Activated B cell treated with CpG ODN at 0.5 μM for 24 hours (primary cell): ENCODE data around the gene SRPK2. TPM values are rescaled to one million over a fixed set of nuclear protein-coding genes. Genes with fewer than 3 reads are reported as not detected.

Source experiments
- ATAC-seq: fragments of 200-7000 bp; cut with Tn5 transposase; one replicate; pipeline ENCODE4 v1.10.0; 2021; ENCODE audit warnings: low read depth, mild to moderate bottlenecking, moderate library complexity
- CTCF ChIA-PET: fragments of 350-600 bp; sonication (Branson Sonifier 250); formaldehyde crosslinking; loops from one replicate; lab custom pipeline; 2021; ENCODE audit warnings: antibody characterized with exemption; lab: Charles Lee
- POLR2A ChIA-PET: fragments of 350-600 bp; sonication (Branson Sonifier 250); formaldehyde crosslinking; loops from one replicate; lab custom pipeline; 2021; ENCODE audit warnings: antibody characterized with exemption; lab: Charles Lee
- DNase-seq: peaks from one replicate; pipeline ENCODE4 v3.0.0; 2022
- H3K27ac Mint-ChIP-seq: one replicate; pipeline ENCODE4 v1.8.0; 2020; ENCODE audit warnings: mixed read lengths
- H3K27me3 Mint-ChIP-seq: one replicate; pipeline ENCODE4 v1.8.0; 2021; ENCODE audit warnings: mixed read lengths
- H3K36me3 Mint-ChIP-seq: one replicate; pipeline ENCODE4 v1.8.0; 2021; ENCODE audit warnings: low read depth, mixed read lengths
- H3K4me1 Mint-ChIP-seq: one replicate; pipeline ENCODE4 v1.8.0; 2021; ENCODE audit warnings: mixed read lengths
- H3K4me3 Mint-ChIP-seq: one replicate; pipeline ENCODE4 v1.8.0; 2020; ENCODE audit warnings: mild to moderate bottlenecking, mixed read lengths
- H3K9me3 Mint-ChIP-seq: one replicate; pipeline ENCODE4 v1.8.0; 2020; ENCODE audit warnings: mixed read lengths
- CTCF ChIP-seq: fragments of 200-600 bp; IDR thresholded peaks from one replicate; pipeline ENCODE4 v1.8.0; 2022; ENCODE audit warnings: antibody characterized with exemption, mild to moderate bottlenecking
- intact Hi-C: fragments of 100-400 bp; cut with micrococcal nuclease; formaldehyde crosslinking; loops from one replicate; pipeline ENCODE4 v1.15.1; 2024
- total RNA-seq: library from RNA; stranded (reverse); gene quantifications from 2 replicates; pipeline ENCODE4 v1.2.3, GENCODE V29; 2022

The SRPK2 gene
- total RNA-seq, 1 donor from 2014 or later, result 59.2 TPM

- H3K27ac Mint-ChIP-seq, result no peak overlapping the region
- no peak for TF ChIP-seq CTCF
- intact Hi-C loops, result no loop called here
- ATAC-seq, result no peak
- no peaks in the 10 kb centered on the region for H3K27me3 Mint-ChIP-seq
- DNase-seq, result no peak
- peaks cover 67% of the 10 kb centered on the region for H3K4me1 Mint-ChIP-seq
- no peak overlapping the region for H3K4me3 Mint-ChIP-seq
- ChIA-PET POLR2A (no interaction called here), CTCF (no interaction called here)
- no peaks in the 10 kb centered on the region for H3K9me3 Mint-ChIP-seq
- H3K36me3 Mint-ChIP-seq, result peaks cover 2% of the 10 kb centered on the region
Observed at GRCh38 chr7:105316578-105317344, 72.0 kb downstream of the SRPK2 start.

- Mint-ChIP-seq H3K4me1 (peaks cover 67% of the 10 kb centered on the region), H3K9me3 (no peaks in the 10 kb centered on the region), H3K4me3 (no peak overlapping the region), H3K36me3 (no peaks in the 10 kb centered on the region), H3K27me3 (no peaks in the 10 kb centered on the region), H3K27ac (no peak overlapping the region)
- DNase-seq (no peak), ATAC-seq (no peak)
- CTCF ChIA-PET, result no interaction called here
- intact Hi-C loops, result no loop called here
- no peak for TF ChIP-seq CTCF
- POLR2A ChIA-PET, result no interaction called here
Observed at GRCh38 chr7:105315357-105315756, 73.4 kb downstream of the SRPK2 start.

GRCh38 chr7:105309235-105310169 is 79.2 kb downstream of the SRPK2 start:
- intact Hi-C loops, result loop anchor here (2.0 kb wide), 1 partner anchor 15 kb away; no protein-coding TSS in a partner anchor
- H3K9me3 Mint-ChIP-seq, result peaks cover 5% of the 10 kb centered on the region
- H3K27me3 Mint-ChIP-seq, result no peaks in the 10 kb centered on the region
- CTCF ChIA-PET, result no interaction called here
- no peak overlapping the region for H3K27ac Mint-ChIP-seq
- peaks cover 10% of the 10 kb centered on the region for H3K36me3 Mint-ChIP-seq
- peaks cover 57% of the 10 kb centered on the region for H3K4me1 Mint-ChIP-seq
- DNase-seq (no peak), ATAC-seq (peak; percentile 28)
- no peak overlapping the region for H3K4me3 Mint-ChIP-seq
- POLR2A ChIA-PET, result interaction anchor here (0.5 to 0.6 kb wide), 2 partner anchors 32 to 38 kb away, joined by 3 to 7 read pairs; no protein-coding TSS in a partner anchor
- TF ChIP-seq CTCF, result no peak

- Mint-ChIP-seq H3K27me3 (no peaks in the 10 kb centered on the region), H3K36me3 (peaks cover 20% of the 10 kb centered on the region), H3K4me1 (peaks cover 62% of the 10 kb centered on the region), H3K27ac (no peak overlapping the region), H3K9me3 (peaks cover 5% of the 10 kb centered on the region), H3K4me3 (no peak overlapping the region)
- DNase-seq, result no peak
- no peak for TF ChIP-seq CTCF
- ChIA-PET CTCF (no interaction called here), POLR2A (no interaction called here)
- intact Hi-C loops, result no loop called here
- no peak for ATAC-seq
Observed at GRCh38 chr7:105307163-105307672, 81.5 kb downstream of the SRPK2 start.
